Adipocyte (in vitro differentiated cells): ENCODE data around the gene TNNC1.

Experiments used
- DNase-seq: peaks from one replicate; pipeline ENCODE4 v3.0.0-alpha.2; 2015; ENCODE audit warnings: low read depth
- H3K27me3 ChIP-seq: replicated peaks from 2 replicates; pipeline ENCODE4 v1.7.0; 2013; ENCODE audit warnings: mild to moderate bottlenecking, low read length, moderate library complexity; ENCODE audit not compliant: control insufficient read depth, insufficient read depth
- H3K36me3 ChIP-seq: 2 replicates; pipeline ENCODE4 v1.7.0; 2013; ENCODE audit warnings: low read length, mild to moderate bottlenecking, moderate library complexity; ENCODE audit not compliant: control insufficient read depth, insufficient read depth, severe bottlenecking
- H3K4me1 ChIP-seq: 2 replicates; pipeline ENCODE4 v1.7.0; 2013; ENCODE audit warnings: mild to moderate bottlenecking, low read length, moderate library complexity; ENCODE audit not compliant: control insufficient read depth, insufficient read depth
- H3K4me3 ChIP-seq: 2 replicates; pipeline ENCODE4 v1.7.0; 2013; ENCODE audit warnings: mild to moderate bottlenecking, low read length, moderate library complexity
- H3K9ac ChIP-seq: 2 replicates; pipeline ENCODE4 v1.7.0; 2013; ENCODE audit warnings: mild to moderate bottlenecking, low read length, moderate library complexity
- H3K9me3 ChIP-seq: 2 replicates; pipeline ENCODE4 v1.7.0; 2013; ENCODE audit warnings: mild to moderate bottlenecking, low read length, moderate library complexity; ENCODE audit not compliant: control insufficient read depth

The TNNC1 gene

DNA sequence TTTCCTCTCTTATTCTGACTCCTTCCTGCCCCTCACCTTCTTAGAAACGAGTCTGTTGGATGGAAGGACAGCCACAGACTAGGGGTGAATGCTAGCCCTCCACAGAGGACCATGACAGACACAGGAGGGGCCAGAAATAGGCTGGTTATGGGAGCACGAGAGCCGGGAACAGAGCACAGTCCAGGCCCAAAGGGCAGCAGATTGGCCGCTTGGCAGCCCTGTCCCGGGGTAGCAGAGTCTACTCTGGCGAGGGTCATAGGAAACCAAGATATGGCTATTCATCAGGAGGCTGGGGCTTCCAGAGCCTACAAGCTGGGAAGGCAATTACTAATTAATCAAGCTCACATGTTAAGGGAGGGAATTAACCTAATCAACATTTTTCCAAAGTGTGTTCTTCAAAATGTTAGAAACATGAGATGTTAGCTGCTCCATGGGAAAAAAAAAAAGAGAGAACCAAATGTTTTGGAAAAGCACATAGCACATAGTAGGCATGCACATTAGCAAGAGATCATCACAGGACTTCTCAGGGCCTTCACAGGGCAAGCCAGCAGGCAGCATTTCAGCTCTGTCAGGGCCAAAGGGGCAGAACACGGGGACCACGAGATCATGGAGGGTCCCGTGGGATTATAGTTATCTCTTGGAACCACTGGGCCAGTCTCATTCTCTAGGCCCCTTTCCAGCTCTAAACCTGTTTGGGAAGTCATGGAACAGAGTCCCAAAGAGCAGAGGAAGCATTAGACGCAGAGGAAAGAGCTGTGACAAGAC, 22.2 kb downstream of the TNNC1 start:
- Histone ChIP-seq H3K4me3 (no peak overlapping the region), H3K4me1 (peaks cover 54% of the 10 kb centered on the region), H3K9ac (no peak overlapping the region), H3K9me3 (no peaks in the 10 kb centered on the region), H3K36me3 (no peaks in the 10 kb centered on the region), H3K27me3 (no peaks in the 10 kb centered on the region)
- DNase-seq: no peak

- DNase-seq: no peak
- Histone ChIP-seq H3K27me3 (no peaks in the 10 kb centered on the region), H3K9me3 (no peaks in the 10 kb centered on the region), H3K9ac (no peak overlapping the region), H3K4me1 (peaks cover 42% of the 10 kb centered on the region), H3K4me3 (no peak overlapping the region), H3K36me3 (no peaks in the 10 kb centered on the region)
These were observed 23.4 kb downstream of the TNNC1 start for GRCh38 chr3:52430416-52430810.

DNA sequence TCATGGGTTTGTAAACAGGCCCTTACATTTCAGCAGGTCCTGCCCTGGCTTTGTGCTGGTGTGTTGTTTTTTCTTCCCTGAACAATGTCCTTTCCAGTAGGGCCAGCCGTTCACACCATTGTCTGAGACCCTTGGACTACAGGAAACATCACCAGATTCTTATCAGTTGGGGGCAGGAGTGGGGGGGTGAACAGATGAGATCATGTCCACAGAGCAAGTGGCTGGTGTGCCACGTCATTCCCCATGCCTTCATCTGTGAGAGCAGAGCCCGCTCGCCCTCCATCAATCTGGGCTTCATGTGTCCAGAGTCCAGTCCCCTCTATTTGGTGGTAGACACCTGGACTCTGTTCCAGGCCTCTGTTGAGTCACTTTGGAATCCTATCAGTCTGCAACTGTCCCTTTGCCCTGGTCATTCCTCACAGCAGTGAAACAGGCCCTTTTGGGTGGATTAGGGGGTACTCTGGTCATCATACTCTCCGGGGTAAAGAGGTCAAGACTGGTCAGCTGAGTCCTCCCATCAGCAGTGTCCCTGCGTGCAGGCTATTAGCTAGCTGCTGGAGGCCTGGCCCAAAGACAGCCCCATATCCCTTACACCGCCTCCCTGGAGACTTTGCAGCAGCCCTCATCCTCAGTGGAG, 23.9 kb downstream of the TNNC1 start:
- H3K4me1 ChIP-seq: peaks cover 37% of the 10 kb centered on the region
- no peaks in the 10 kb centered on the region for H3K36me3 ChIP-seq
- H3K9me3 ChIP-seq: no peaks in the 10 kb centered on the region
- no peak for DNase-seq
- H3K4me3 ChIP-seq: no peak overlapping the region
- no peak overlapping the region for H3K9ac ChIP-seq
- H3K27me3 ChIP-seq: no peaks in the 10 kb centered on the region

DNA sequence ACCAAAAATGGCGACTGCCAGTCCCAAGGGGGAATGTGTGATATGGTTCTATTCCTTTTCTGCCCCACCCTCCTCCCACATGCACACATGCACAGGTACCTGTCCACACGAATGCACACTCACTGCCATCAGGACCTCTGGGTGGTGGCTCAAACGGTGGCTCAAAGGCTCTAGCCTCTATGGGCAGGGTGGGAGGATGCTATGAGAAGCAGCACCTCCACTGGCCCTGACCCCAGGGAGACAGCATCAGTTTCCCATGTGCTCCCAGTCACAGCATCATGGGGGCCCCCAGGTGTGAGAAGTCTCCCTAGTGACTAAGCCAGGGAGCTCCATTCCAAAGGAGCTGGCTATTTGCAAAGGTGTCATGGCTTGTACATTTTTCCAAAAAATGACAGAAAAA, 24.8 kb downstream of the TNNC1 start:
- no peak overlapping the region for H3K4me3 ChIP-seq
- H3K36me3 ChIP-seq: no peaks in the 10 kb centered on the region
- peaks cover 28% of the 10 kb centered on the region for H3K4me1 ChIP-seq
- no peak overlapping the region for H3K9ac ChIP-seq
- no peaks in the 10 kb centered on the region for H3K27me3 ChIP-seq
- no peaks in the 10 kb centered on the region for H3K9me3 ChIP-seq
- no peak for DNase-seq

DNA sequence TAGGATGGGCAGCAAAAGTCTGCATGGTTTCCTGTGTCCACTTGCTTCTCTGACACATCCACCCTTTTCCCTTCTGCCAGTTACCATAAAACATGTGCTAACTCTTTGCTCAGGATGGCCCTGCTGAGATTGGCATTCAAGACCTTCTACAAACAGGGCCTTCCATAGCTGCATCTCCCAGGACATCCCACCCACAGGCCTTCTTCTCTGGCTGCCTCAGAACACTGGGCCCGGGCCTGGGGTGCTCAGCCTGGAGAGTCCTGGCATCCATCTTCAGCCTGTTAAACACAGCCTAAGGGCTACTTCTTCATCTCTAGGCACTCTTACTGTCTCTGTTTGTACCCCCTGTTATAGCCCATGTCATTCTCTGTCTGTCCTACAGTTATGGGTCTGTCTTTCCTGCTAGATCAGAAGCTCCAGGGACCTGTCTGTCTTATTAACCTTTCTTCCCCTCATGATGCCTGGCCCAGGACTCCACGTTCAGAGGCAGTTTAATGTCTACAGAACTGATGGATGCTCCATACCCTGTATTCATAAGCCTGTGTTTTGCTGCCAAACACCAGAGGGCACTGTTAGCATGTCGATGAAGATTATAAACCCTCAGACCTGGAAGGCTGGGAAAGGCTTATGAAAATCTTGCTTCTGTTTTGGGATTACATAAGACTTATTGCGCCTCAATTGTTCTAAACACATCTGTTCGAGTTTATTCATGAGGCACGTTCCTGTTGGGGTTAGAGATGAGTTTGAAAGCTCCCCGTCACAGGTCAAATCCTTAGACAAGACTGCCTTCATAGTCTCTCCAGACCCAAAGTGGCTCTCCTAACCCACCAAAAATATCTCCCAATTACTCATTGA, 25.5 kb downstream of the TNNC1 start:
- peaks cover 23% of the 10 kb centered on the region for H3K4me1 ChIP-seq

DNA sequence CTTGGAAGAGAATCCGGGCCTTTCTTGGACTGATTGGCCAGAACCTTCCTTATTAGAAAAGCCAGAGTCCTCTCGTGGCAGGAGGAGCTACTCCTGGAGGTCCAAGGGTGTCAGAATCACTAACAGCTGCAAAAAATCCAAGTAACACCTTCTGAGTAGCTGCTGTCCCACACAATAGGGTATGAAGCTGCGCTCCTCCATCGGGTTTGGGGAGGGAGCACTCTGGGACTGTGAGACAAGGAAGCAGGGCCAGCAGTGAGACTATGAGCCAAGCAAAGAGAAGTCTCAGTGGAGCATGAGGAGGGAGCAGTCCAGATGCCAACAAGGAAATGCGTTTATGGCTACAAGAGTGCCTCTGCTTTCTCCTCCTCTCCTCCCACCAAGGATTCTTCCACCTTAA, 30.7 kb downstream of the TNNC1 start:
- no peaks in the 10 kb centered on the region for H3K27me3 ChIP-seq
- H3K4me1 ChIP-seq: peaks cover 18% of the 10 kb centered on the region
- no peak for DNase-seq
- H3K4me3 ChIP-seq: no peak overlapping the region
- no peaks in the 10 kb centered on the region for H3K36me3 ChIP-seq
- no peaks in the 10 kb centered on the region for H3K9me3 ChIP-seq
- no peak overlapping the region for H3K9ac ChIP-seq

More for the DNA sequence above, 25.5 kb downstream of the TNNC1 start:
- DNase-seq: peak; percentile 93
- H3K27me3 ChIP-seq: no peaks in the 10 kb centered on the region
- no peaks in the 10 kb centered on the region for H3K36me3 ChIP-seq
- H3K9ac ChIP-seq: no peak overlapping the region
- no peaks in the 10 kb centered on the region for H3K9me3 ChIP-seq
- no peak overlapping the region for H3K4me3 ChIP-seq

- H3K9me3 ChIP-seq: no peaks in the 10 kb centered on the region
- H3K4me1 ChIP-seq: peaks cover 18% of the 10 kb centered on the region
- no peaks in the 10 kb centered on the region for H3K27me3 ChIP-seq
- H3K4me3 ChIP-seq: no peak overlapping the region
- H3K36me3 ChIP-seq: no peaks in the 10 kb centered on the region
- H3K9ac ChIP-seq: no peak overlapping the region
- no peak for DNase-seq
These were observed 31.2 kb downstream of the TNNC1 start for GRCh38 chr3:52422669-52423068.

GRCh38 chr3:52420388-52420787, 33.5 kb downstream of the TNNC1 start:
- DNase-seq: no peak
- Histone ChIP-seq H3K4me1 (peaks cover 18% of the 10 kb centered on the region), H3K36me3 (no peaks in the 10 kb centered on the region), H3K9me3 (no peaks in the 10 kb centered on the region), H3K27me3 (no peaks in the 10 kb centered on the region), H3K9ac (peak overlapping the region; percentile 43), H3K4me3 (no peak overlapping the region)

DNA sequence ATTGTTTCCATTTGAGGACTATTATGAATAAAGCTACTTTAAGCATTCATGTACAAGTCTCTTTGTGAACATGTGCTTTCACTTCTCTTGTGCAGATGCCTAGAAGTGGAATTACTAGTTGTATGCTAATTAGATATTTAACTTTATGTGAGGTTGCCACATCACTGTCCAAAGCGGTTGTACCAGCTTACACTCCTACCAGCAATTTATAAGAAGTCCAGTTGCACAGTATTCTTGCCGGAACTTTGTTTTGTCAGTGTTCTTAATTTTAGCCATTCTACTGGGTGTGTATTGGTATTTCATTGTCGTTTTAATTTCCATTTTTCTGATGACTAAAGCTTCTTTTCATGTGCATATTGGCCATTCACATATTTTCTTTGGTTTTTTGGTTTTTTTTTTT, 38.0 kb downstream of the TNNC1 start:
- H3K27me3 ChIP-seq: no peaks in the 10 kb centered on the region
- DNase-seq: no peak
- H3K4me3 ChIP-seq: no peak overlapping the region
- H3K9me3 ChIP-seq: no peaks in the 10 kb centered on the region
- H3K4me1 ChIP-seq: peaks cover 26% of the 10 kb centered on the region
- H3K36me3 ChIP-seq: no peaks in the 10 kb centered on the region
- no peak overlapping the region for H3K9ac ChIP-seq

DNA sequence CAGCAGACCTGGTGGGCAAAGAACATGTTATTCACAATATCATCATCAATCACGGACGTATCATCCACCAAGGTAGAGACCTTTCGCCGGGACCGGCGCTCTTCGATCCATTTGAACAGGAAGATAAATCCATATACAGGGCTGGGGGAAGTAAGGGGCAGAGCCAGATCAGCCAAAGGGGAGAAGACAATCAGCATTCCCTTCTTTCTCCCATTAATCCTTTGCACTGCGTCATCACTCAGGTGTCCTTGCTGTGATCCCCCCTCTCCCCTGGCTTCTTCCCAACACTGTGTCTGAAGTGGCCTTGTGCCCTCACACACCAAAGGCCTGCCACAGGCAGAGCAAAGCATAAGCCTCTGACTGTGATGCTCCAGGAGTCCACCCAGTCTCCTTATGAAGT, 45.4 kb downstream of the TNNC1 start:
- H3K27me3 ChIP-seq: no peaks in the 10 kb centered on the region
- H3K36me3 ChIP-seq: peaks cover 48% of the 10 kb centered on the region
- no peaks in the 10 kb centered on the region for H3K9me3 ChIP-seq
- peak overlapping the region; percentile 99 for H3K9ac ChIP-seq
- peak overlapping the region; percentile 98 for H3K4me3 ChIP-seq
- no peak for DNase-seq
- H3K4me1 ChIP-seq: peaks cover 33% of the 10 kb centered on the region

GRCh38 chr3:52407779-52408178, 46.1 kb downstream of the TNNC1 start:
- DNase-seq: no peak
- H3K27me3 ChIP-seq: no peaks in the 10 kb centered on the region
- no peak overlapping the region for H3K4me3 ChIP-seq
- H3K9me3 ChIP-seq: no peaks in the 10 kb centered on the region
- H3K9ac ChIP-seq: no peak overlapping the region
- peaks cover 33% of the 10 kb centered on the region for H3K4me1 ChIP-seq
- peaks cover 55% of the 10 kb centered on the region for H3K36me3 ChIP-seq
